Sigmoid colon (tissue), 4 donors: ENCODE results near the gene DNAH14.

Source experiments
- EP300 ChIP-seq, 4 donors: sonication (generic); formaldehyde crosslinking; IDR thresholded peaks; one replicate each; pipeline ENCODE4 v1.6.1; 2017; ENCODE audit warnings: antibody characterized with exemption in 4 of 4
- POLR2A ChIP-seq, 2 donors: fragments of 450-650 bp; IDR thresholded peaks; one replicate each; pipeline ENCODE4 v1.6.1; 2016; ENCODE audit warnings: antibody characterized with exemption in 2 of 2, mild to moderate bottlenecking in 2 of 2, moderate library complexity in 2 of 2
- POLR2AphosphoS5 ChIP-seq, 4 donors: sonication (generic); formaldehyde crosslinking; IDR thresholded peaks; one replicate each; pipeline ENCODE4 v1.6.1; 2017; ENCODE audit warnings: antibody characterized with exemption in 4 of 4
- TF ChIP-seq, protein P1 (sequence below), 4 experiments: fragments of 450-650 bp in 3 of 4; fragments of 200-600 bp in 1 of 4; IDR thresholded peaks; one replicate each; pipeline ENCODE4 v1.5.1; 2016 to 2019; ENCODE audit warnings: antibody characterized with exemption in 4 of 4, mild to moderate bottlenecking in 3 of 4, moderate library complexity in 2 of 4

DNA sequence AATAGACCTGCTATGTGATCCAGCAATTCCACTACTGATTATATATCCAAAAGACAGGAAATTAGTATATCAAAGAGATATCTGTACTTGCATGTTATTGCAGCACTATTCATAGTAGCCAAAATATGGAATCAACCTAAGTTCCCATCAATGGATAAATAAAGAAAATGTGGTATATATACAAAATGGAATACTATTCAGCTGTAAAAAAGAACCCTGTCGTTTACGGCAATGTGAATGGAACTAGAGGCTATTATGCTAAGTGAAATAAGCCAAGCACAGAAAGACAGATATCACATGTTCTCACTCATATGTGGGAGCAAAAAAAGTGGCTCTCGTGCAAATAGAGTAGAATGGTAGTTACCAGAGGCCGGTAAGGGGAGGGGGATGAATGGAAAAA is 9.2 kb downstream of the DNAH14 start:
- TF ChIP-seq, protein P1, sequence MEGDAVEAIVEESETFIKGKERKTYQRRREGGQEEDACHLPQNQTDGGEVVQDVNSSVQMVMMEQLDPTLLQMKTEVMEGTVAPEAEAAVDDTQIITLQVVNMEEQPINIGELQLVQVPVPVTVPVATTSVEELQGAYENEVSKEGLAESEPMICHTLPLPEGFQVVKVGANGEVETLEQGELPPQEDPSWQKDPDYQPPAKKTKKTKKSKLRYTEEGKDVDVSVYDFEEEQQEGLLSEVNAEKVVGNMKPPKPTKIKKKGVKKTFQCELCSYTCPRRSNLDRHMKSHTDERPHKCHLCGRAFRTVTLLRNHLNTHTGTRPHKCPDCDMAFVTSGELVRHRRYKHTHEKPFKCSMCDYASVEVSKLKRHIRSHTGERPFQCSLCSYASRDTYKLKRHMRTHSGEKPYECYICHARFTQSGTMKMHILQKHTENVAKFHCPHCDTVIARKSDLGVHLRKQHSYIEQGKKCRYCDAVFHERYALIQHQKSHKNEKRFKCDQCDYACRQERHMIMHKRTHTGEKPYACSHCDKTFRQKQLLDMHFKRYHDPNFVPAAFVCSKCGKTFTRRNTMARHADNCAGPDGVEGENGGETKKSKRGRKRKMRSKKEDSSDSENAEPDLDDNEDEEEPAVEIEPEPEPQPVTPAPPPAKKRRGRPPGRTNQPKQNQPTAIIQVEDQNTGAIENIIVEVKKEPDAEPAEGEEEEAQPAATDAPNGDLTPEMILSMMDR (IDR thresholded peaks at IDR 0.05): no peak
- no peak for TF ChIP-seq POLR2A (IDR thresholded peaks at IDR 0.05)
- no peak for TF ChIP-seq POLR2AphosphoS5 (IDR thresholded peaks at IDR 0.05)
- no peak for TF ChIP-seq EP300 (IDR thresholded peaks at IDR 0.05)
